GM12873 (cell line): ENCODE measurements around the gene MIER2.

Experiments
- TF ChIP-seq, protein P1 (sequence below): IDR thresholded peaks from 2 replicates; pipeline ENCODE4 v1.5.1; 2012; ENCODE audit warnings: low read depth, mild to moderate bottlenecking, moderate library complexity, low read length, control low read depth; ENCODE audit not compliant: insufficient read depth; ENCODE audit errors: missing control alignments

MIER2 gene

GRCh38 chr19:373391-374182, 29.0 kb upstream of the MIER2 start:
- TF ChIP-seq, protein P1, sequence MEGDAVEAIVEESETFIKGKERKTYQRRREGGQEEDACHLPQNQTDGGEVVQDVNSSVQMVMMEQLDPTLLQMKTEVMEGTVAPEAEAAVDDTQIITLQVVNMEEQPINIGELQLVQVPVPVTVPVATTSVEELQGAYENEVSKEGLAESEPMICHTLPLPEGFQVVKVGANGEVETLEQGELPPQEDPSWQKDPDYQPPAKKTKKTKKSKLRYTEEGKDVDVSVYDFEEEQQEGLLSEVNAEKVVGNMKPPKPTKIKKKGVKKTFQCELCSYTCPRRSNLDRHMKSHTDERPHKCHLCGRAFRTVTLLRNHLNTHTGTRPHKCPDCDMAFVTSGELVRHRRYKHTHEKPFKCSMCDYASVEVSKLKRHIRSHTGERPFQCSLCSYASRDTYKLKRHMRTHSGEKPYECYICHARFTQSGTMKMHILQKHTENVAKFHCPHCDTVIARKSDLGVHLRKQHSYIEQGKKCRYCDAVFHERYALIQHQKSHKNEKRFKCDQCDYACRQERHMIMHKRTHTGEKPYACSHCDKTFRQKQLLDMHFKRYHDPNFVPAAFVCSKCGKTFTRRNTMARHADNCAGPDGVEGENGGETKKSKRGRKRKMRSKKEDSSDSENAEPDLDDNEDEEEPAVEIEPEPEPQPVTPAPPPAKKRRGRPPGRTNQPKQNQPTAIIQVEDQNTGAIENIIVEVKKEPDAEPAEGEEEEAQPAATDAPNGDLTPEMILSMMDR = no peak

DNA sequence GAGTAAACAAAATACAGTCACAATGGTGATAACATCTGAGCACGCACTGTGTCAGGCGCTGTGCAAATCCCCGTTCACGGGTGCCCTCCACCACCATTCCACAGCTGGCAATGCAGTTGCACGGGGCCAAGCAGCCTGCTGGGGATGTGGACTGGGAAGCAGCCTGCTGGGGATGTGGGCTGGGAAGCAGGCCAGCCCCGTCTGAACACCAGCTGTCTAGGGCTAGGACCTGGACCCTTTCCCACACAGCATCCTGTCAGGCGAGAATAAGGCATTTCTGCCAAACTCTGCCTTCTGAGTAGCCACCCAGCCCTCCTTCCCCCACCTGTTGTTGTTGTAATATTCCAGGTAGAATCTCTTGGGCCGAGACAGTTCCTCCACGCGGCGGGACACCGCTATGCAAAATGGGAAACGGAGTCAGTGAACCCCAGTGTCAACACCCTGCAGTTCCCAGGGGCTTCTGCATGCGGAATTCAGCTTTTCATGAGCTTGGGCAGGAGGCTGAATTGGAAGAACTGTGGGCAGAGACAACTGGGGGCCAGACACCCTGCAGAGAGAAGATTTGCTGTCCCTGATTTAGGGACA, 27.8 kb upstream of the MIER2 start:
- TF ChIP-seq, protein P1 = no peak

GRCh38 chr19:371501-372168, 27.0 kb upstream of the MIER2 start:
- TF ChIP-seq, protein P1 = no peak

- TF ChIP-seq, protein P1 = no peak
These were observed 26.2 kb upstream of the MIER2 start for GRCh38 chr19:370641-371330.

- TF ChIP-seq, protein P1 = no peak
These were observed 25.3 kb upstream of the MIER2 start for GRCh38 chr19:369876-370275.

- TF ChIP-seq, protein P1 = no peak
These were observed 24.7 kb upstream of the MIER2 start for GRCh38 chr19:369256-369655.

DNA sequence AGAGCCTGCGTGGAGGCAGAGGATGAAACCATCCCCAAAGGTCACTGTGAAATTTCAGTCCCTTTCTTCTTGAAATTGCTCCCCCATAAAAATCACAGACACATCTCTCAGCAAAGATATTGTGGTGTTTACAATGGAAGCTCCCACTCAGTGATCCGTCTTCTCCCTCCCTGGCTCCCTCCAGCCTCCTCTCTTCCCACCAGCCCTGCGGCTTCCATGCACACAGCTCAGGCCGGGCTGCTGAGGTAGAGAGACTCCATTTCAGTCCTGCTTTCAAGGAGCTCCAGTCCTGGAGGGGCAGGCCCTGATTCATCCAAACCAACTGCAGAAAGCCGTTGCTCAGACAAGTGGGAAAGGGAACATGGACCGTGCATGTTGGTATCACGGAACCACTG, 24.0 kb upstream of the MIER2 start:
- TF ChIP-seq, protein P1 = no peak
